ENCODE measurements around the gene PAFAH2. TPM values are rescaled to one million over a fixed set of nuclear protein-coding genes. Genes with fewer than 3 reads are reported as not detected.
A peak's percentile ranks its signal among the peaks of the same experiment; 100 is the strongest.

Gene PAFAH2
- total RNA-seq, 1 donor from 2014 or later, result 9.7 TPM

DNA sequence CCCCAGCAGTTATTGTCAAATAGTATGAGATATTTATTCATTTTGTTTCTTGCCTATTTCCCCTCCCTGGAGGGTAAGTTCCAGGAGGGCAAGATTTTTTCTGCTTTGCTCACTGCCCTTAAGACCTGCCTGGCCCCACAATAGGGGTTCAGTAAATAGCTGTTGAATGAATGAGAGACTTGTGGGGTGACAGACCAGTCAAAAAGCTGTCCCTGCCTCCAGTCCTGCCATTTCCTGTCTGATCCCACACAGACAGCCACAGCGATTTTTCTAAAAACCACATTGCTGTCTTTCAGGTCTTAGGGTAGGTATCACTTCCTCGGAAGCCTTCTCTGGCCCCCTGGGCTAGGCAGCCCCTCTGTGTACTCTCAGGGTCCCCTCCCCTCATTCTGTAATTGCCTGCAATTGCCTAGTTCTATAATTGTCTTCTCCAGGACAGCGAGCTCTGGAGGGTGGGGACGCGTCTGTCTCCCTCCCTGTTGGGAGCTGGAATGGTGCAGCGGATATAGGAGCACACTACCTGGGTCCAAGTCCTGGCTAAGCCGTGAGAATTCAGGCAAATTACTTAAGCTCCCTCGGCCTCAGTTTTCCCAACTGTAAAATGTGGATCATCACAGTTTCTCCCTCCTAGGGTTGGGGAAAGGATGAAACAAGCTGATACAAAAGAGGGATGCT, 21.9 kb upstream of the PAFAH2 start:
- intact Hi-C loops (cut with DNase I), result no loop called here
- DNase-seq (ENCODE audit: missing footprints), result no peak
- ATAC-seq, result no peak

GRCh38 chr1:26017606-26018005, 19.7 kb upstream of the PAFAH2 start:
- intact Hi-C loops (cut with DNase I), result no loop called here
- ATAC-seq (no peak), DNase-seq (ENCODE audit: missing footprints) (no peak)

DNA sequence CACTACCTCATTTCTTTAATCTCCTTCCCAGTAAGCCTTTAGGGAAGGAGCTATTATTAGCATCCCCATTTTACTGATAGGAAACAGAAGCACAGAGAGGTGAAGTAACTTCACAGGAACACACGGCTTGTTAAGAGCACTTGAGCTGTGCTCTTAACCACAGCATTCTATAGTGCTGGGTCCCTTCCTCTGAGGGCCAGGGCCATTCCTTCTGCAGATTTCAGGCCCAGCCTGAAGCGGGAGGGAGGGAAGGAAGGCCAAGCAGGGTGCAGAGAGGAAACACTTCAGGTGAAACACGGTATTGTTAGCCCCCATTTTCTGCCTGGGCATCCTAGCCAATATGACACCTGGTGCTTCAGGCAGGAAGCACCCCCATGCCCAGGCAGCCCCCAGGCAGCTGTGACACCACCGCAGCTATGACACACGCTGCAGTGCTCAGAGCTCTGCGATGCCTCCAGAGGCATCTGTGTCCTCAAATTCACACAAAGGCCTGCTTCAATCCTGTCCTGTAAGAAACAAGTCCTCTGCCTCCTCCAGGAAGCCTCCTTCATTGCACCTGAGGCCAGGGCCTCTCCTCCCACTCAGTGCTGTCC, 19.2 kb upstream of the PAFAH2 start:
- DNase-seq (ENCODE audit: missing footprints) (no peak), ATAC-seq (no peak)
- intact Hi-C loops (cut with DNase I), result no loop called here

DNA sequence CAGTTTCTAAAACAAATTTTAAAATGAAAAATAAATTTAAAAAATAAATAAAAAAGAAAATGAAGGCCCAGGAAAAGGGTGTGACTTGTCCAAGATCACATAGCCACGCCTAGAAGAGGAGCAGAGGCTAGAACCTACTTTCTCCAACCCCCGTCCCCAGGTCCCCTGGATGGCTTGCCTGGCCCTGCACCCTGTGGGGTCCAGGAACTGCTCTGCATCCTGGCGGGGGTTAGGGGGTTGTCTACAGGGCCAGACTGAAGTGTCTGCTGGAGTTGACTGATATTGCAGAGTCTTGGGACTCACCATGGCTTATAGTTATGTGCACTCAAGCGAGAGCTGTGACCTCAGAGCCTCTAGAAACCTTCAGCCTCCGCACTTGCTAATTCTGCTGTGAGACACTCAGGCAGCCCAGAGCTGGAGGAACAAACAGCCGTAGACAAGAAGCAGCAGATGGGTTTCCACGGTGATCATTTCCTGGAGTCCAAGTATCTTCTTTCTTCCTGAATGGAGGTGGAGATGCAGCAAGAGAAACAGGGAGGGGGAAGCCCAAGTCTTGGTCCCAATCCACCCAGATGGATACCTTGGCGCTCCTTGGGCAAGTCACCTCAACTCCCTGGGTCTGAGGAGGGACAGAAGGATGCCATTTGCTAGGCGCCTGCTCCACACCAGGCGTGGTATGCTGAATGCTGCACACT, 18.5 kb upstream of the PAFAH2 start:
- DNase-seq (ENCODE audit: missing footprints), result no peak
- ATAC-seq, result no peak
- intact Hi-C loops (cut with DNase I), result no loop called here

- intact Hi-C loops (cut with DNase I), result no loop called here
- DNase-seq (ENCODE audit: missing footprints) (no peak), ATAC-seq (peak; percentile 51)
These were observed 17.5 kb upstream of the PAFAH2 start for GRCh38 chr1:26015358-26015757.

- ATAC-seq (no peak), DNase-seq (ENCODE audit: missing footprints) (no peak)
- intact Hi-C loops (cut with DNase I), result no loop called here
These were observed 16.3 kb upstream of the PAFAH2 start for GRCh38 chr1:26014179-26014578.

- ATAC-seq, result no peak
- intact Hi-C loops (cut with DNase I), result no loop called here
- no peak for DNase-seq (ENCODE audit: missing footprints)
These were observed 15.0 kb upstream of the PAFAH2 start for GRCh38 chr1:26012864-26013263.

- intact Hi-C loops (cut with DNase I), result no loop called here
- ATAC-seq (no peak), DNase-seq (ENCODE audit: missing footprints) (no peak)
These were observed 13.0 kb upstream of the PAFAH2 start for GRCh38 chr1:26010825-26011224.

- intact Hi-C loops (cut with DNase I), result no loop called here
- ATAC-seq (no peak), DNase-seq (ENCODE audit: missing footprints) (no peak)
These were observed 12.1 kb upstream of the PAFAH2 start for GRCh38 chr1:26009796-26010447.

GRCh38 chr1:26006710-26007109, 8.8 kb upstream of the PAFAH2 start:
- DNase-seq (ENCODE audit: missing footprints), result no peak
- intact Hi-C loops (cut with DNase I), result no loop called here
- ATAC-seq, result no peak

- no peak for DNase-seq (ENCODE audit: missing footprints)
- ATAC-seq, result no peak
- intact Hi-C loops (cut with DNase I), result no loop called here
These were observed 7.7 kb upstream of the PAFAH2 start for GRCh38 chr1:26005434-26006105.

DNA sequence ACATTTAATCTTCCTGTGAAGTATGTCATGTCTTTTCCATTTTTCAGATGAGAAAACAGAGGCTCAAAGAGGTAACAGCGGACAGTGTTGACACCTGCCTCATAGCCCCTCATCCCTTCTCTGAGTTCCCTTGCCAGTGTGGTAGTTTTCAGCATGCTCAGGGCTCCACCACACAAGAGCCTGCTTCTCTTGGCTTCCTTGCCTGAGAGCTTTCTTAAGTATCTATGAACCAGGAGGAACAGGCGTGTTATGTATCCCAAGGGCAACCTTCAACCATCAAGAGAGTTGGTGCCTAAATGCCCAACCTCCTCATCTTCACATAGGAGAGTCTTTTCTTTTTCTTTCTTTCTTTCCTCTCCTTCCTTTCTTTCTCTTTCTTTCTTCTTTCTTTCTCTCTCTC, 5.9 kb upstream of the PAFAH2 start:
- ATAC-seq (no peak), DNase-seq (ENCODE audit: missing footprints) (no peak)
- intact Hi-C loops (cut with DNase I), result no loop called here

GRCh38 chr1:26003262-26003661, 5.4 kb upstream of the PAFAH2 start:
- intact Hi-C loops (cut with DNase I), result no loop called here
- no peak for ATAC-seq

DNA sequence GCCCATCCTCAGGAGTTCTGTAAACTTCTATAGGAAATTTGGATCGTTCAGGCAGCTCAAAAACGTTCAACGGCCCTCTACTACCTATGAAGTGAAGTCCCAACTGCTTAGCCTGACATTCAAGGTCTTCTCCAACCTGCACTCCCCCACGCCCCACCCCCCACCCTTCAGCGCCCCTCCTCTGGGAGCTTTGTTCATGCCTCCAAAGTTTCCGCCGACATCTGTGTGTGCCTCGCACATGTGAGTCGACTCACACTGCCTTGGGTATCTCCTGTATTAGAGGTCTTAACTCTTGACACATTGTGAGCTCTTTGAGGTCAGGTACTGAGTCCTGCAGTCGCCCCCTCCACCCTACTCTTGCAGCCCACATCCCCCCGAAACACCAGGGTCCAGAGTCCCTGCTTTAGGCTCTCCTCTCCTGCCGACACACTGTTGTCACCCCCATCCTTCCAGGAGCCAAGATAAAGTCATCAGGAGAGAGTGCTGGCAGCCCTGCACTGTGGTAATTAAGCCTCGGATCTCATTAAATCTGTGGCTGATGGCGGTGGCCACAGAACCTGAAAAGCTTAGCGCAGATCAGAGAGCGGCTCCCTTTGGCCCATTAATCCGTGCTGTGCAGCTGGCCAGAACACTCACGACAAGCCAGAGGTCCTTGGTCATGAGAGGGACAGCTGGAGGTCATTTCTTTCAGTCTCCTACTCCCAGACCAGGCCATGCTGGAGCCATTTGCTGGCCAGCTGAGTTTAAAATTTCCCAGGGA, 1.4 kb upstream of the PAFAH2 start:
- no peak for DNase-seq (ENCODE audit: missing footprints)
- ATAC-seq, result no peak
- intact Hi-C loops (cut with DNase I), result loop anchor here (5.0 kb wide), 2 partner anchors 157 to 177 kb away; no protein-coding TSS in a partner anchor

More at GRCh38 chr1:26003262-26003661, 5.4 kb upstream of the PAFAH2 start:
- DNase-seq (ENCODE audit: missing footprints), result no peak

GRCh38 chr1:25996966-25997827, 666 bp downstream of the PAFAH2 start:
- intact Hi-C loops (cut with DNase I), result loop anchor here (5.0 kb wide), 2 partner anchors 155 to 175 kb away; no protein-coding TSS in a partner anchor
- DNase-seq (ENCODE audit: missing footprints), result no peak
- peak; percentile 11 for ATAC-seq

GRCh38 chr1:25994402-25995150, 3.3 kb downstream of the PAFAH2 start:
- DNase-seq (ENCODE audit: missing footprints) (no peak), ATAC-seq (no peak)
- intact Hi-C loops (cut with DNase I), result loop anchor here (5.0 kb wide), 2 partner anchors 152 to 172 kb away; no protein-coding TSS in a partner anchor

Measured in Right ventricle myocardium inferior (tissue), 1 donor.